Keratinocyte (primary cell): ENCODE data around the gene P3H1. TPM values are rescaled to one million over a fixed set of nuclear protein-coding genes. Genes with fewer than 3 reads are reported as not detected.

Experiments used
- DNase-seq: peaks from one replicate; pipeline ENCODE4 v3.0.0-alpha.2; 2011; ENCODE audit warnings: low read depth, missing footprints, low spot score
- FAIRE-seq: peaks from 2 replicates; lab custom pipeline; 2011; peaks lifted over from hg19 to GRCh38; lab: Jason Lieb, UNC
- H2AFZ ChIP-seq: 2 replicates; pipeline ENCODE4 v1.6.0; 2012; ENCODE audit warnings: low read length, control low read depth, inconsistent platforms; ENCODE audit not compliant: control insufficient read depth
- H3K27ac ChIP-seq: 2 replicates; pipeline ENCODE4 v1.5.1; 2011; ENCODE audit warnings: low read length; ENCODE audit not compliant: control insufficient read depth, insufficient read depth
- H3K27me3 ChIP-seq: 3 replicates; pipeline ENCODE4 v1.6.0; 2011; ENCODE audit warnings: low read length; ENCODE audit not compliant: control insufficient read depth, insufficient read depth; ENCODE audit errors: extremely low read depth
- H3K36me3 ChIP-seq, 2 experiments: 2 replicates in 1 of 2; 3 replicates in 1 of 2; pipeline ENCODE4 v1.5.1; 2011; ENCODE audit warnings: low read length in 2 of 2, mild to moderate bottlenecking in 1 of 2; ENCODE audit not compliant: control insufficient read depth in 2 of 2, insufficient read depth in 2 of 2; ENCODE audit errors: extremely low read depth in 1 of 2
- H3K4me1 ChIP-seq: 3 replicates; pipeline ENCODE4 v1.5.1; 2011; ENCODE audit warnings: low read length; ENCODE audit not compliant: control insufficient read depth, insufficient read depth; ENCODE audit errors: extremely low read depth
- H3K4me2 ChIP-seq: 3 replicates; pipeline ENCODE4 v1.6.0; 2011; ENCODE audit warnings: low read depth, low read length; ENCODE audit not compliant: control insufficient read depth, insufficient read depth; ENCODE audit errors: extremely low read depth
- H3K4me3 ChIP-seq, 3 experiments: fragments of 200-600 bp in 1 of 3; sonication (generic) in 1 of 3; 2 replicates in 2 of 3; 3 replicates in 1 of 3; pipeline ENCODE4 v1.5.1; 2011 to 2016; ENCODE audit warnings: low read length in 3 of 3, mild to moderate bottlenecking in 3 of 3, control low read depth in 2 of 3, inconsistent platforms in 1 of 3, low read depth in 1 of 3, mixed read lengths in 1 of 3, mixed run types in 1 of 3, moderate library complexity in 1 of 3; ENCODE audit not compliant: control insufficient read depth in 2 of 3, insufficient read depth in 2 of 3; ENCODE audit errors: extremely low read depth in 1 of 3
- H3K79me2 ChIP-seq: 2 replicates; pipeline ENCODE4 v1.6.0; 2012; ENCODE audit warnings: low read length; ENCODE audit not compliant: control insufficient read depth, insufficient read depth
- H3K9ac ChIP-seq: 3 replicates; pipeline ENCODE4 v1.6.0; 2011; ENCODE audit warnings: low read length; ENCODE audit not compliant: control insufficient read depth, insufficient read depth; ENCODE audit errors: extremely low read depth
- H3K9me1 ChIP-seq: 3 replicates; pipeline ENCODE4 v1.6.0; 2011; ENCODE audit warnings: low read length; ENCODE audit not compliant: control insufficient read depth, insufficient read depth; ENCODE audit errors: extremely low read depth
- H3K9me3 ChIP-seq: 2 replicates; pipeline ENCODE4 v1.5.1; 2012; ENCODE audit warnings: low read depth, low read length; ENCODE audit not compliant: control insufficient read depth
- H4K20me1 ChIP-seq: 3 replicates; pipeline ENCODE4 v1.6.0; 2011; ENCODE audit warnings: low read length; ENCODE audit not compliant: control insufficient read depth, insufficient read depth; ENCODE audit errors: extremely low read depth
- CTCF ChIP-seq, 3 experiments: IDR thresholded peaks in 1 of 3; conservative IDR thresholded peaks in 1 of 3; optimal IDR thresholded peaks in 1 of 3; 2 replicates in 2 of 3; 3 replicates in 1 of 3; pipeline versions ENCODE3 to v1.5.1; 2011; ENCODE audit warnings: low read length in 3 of 3, mild to moderate bottlenecking in 3 of 3, moderate library complexity in 2 of 3, control low read depth in 1 of 3, inconsistent platforms in 1 of 3; ENCODE audit not compliant: insufficient read depth in 2 of 3; ENCODE audit errors: extremely low read depth in 1 of 3
- EZH2 ChIP-seq: IDR thresholded peaks from one replicate; pipeline ENCODE4 v1.6.1; 2012; ENCODE audit warnings: inconsistent platforms, mild to moderate bottlenecking, low read length, moderate library complexity
- dilution Hi-C: fragments of 300-500 bp; cut with MboI; formaldehyde crosslinking; loops from one replicate; pipeline ENCODE4 v1.7.0; 2020; ENCODE audit warnings: low sequenced_read_pairs; ENCODE audit not compliant: extremely low pct_ligation_motif_present
- polyA plus RNA-seq, 5 experiments: library from polyadenylated mRNA; depleted of rRNA in 3 of 5; stranded (reverse) in 3 of 5; stranded (forward) in 1 of 5; unstranded in 1 of 5; fragments of >200 nt; gene quantifications; 1 replicate in 1 of 5; 2 replicates in 3 of 5; 3 replicates in 1 of 5; pipeline versions ENCODE4 v1.2.1 to v1.2.3, GENCODE V29; 2011 to 2012; ENCODE audit warnings: missing spikeins in 2 of 5, low read depth in 1 of 5, low replicate concordance in 1 of 5

The P3H1 gene
- polyA plus RNA-seq, 1 donor (not counting 4 experiments of a cell fraction or from before 2014, with no cell fraction given): 24.4 TPM

- DNase-seq: no peak
- Histone ChIP-seq H3K27me3 (no peaks in the 10 kb centered on the region), H3K4me2 (no peak overlapping the region), H2AFZ (no peak overlapping the region), H3K9ac (no peak overlapping the region), H3K9me1 (peaks cover 2% of the 10 kb centered on the region), H3K4me1 (peaks cover 10% of the 10 kb centered on the region), H3K36me3 (peaks cover 26 to 35% of the 10 kb centered on the region in 2 experiments), H3K27ac (no peak overlapping the region), H4K20me1 (no peaks in the 10 kb centered on the region), H3K79me2 (no peaks in the 10 kb centered on the region), H3K9me3 (no peaks in the 10 kb centered on the region), H3K4me3 (no peak overlapping the region)
- dilution Hi-C loops: no loop called here
- FAIRE-seq: peak; percentile 92
- TF ChIP-seq EZH2 (no peak), CTCF (optimal IDR thresholded peaks at IDR 0.05 in 1 of 3, IDR thresholded peaks at IDR 0.05 in 1 of 3, conservative IDR thresholded peaks at IDR 0.05 in 1 of 3; ENCODE audit: extremely low read depth in 1 of 3, insufficient read depth in 2 of 3, low read length in 3 of 3) (peak; percentile 66 to 76 (median 73))
Observed at GRCh38 chr1:42756956-42757891, 9.6 kb downstream of the P3H1 start.

- DNase-seq: no peak
- no peak overlapping the region for H3K9ac ChIP-seq
- H3K4me2 ChIP-seq: no peak overlapping the region
- H3K79me2 ChIP-seq: no peaks in the 10 kb centered on the region
- no peak overlapping the region for H3K4me3 ChIP-seq
- H3K9me3 ChIP-seq: no peaks in the 10 kb centered on the region
- peaks cover 6% of the 10 kb centered on the region for H3K4me1 ChIP-seq
- no peaks in the 10 kb centered on the region for H4K20me1 ChIP-seq
- dilution Hi-C loops: no loop called here
- no peak overlapping the region for H3K27ac ChIP-seq
- peaks cover 3% of the 10 kb centered on the region for H3K9me1 ChIP-seq
- TF ChIP-seq EZH2 (no peak), CTCF (optimal IDR thresholded peaks at IDR 0.05 in 1 of 3, IDR thresholded peaks at IDR 0.05 in 1 of 3, conservative IDR thresholded peaks at IDR 0.05 in 1 of 3; ENCODE audit: extremely low read depth in 1 of 3, insufficient read depth in 2 of 3, low read length in 3 of 3) (no peak)
- H2AFZ ChIP-seq: no peak overlapping the region
- FAIRE-seq: peak; percentile 23
- H3K27me3 ChIP-seq: no peaks in the 10 kb centered on the region
- H3K36me3 ChIP-seq: peaks cover 33 to 44% of the 10 kb centered on the region in 2 experiments
Observed at GRCh38 chr1:42753070-42753469, 13.8 kb downstream of the P3H1 start.
